Tibial nerve (tissue), 4 donors: Measurements from ENCODE around the gene SPAM1. TPM values are rescaled to one million over a fixed set of nuclear protein-coding genes. Genes with fewer than 3 reads are reported as not detected.

Experiments
- DNase-seq, 2 donors: peaks; one replicate each; pipeline ENCODE4 v3.0.0-alpha.2; 2019; ENCODE audit warnings: low spot score in 2 of 2
- H3K27ac ChIP-seq, 4 donors: fragments of 200-600 bp; sonication (generic) in 3 of 4; one replicate each; pipeline ENCODE4 v1.5.1; 2017 to 2019; ENCODE audit warnings: mild to moderate bottlenecking in 1 of 4
- H3K27me3 ChIP-seq, 2 donors: fragments of 200-600 bp; sonication (generic) in 1 of 2; one replicate each; pipeline versions ENCODE4 v1.5.1 to v1.6.0; 2017 to 2019
- H3K36me3 ChIP-seq, 3 donors: fragments of 200-600 bp; sonication (generic); one replicate each; pipeline ENCODE4 v1.5.1; 2018 to 2019
- H3K4me1 ChIP-seq, 4 donors: fragments of 200-600 bp; sonication (generic) in 3 of 4; one replicate each; pipeline ENCODE4 v1.5.1; 2017 to 2019
- H3K4me3 ChIP-seq, 4 donors: fragments of 200-600 bp; sonication (generic) in 3 of 4; one replicate each; pipeline ENCODE4 v1.5.1; 2017 to 2019; ENCODE audit warnings: mild to moderate bottlenecking in 1 of 4, moderate library complexity in 1 of 4
- H3K9me3 ChIP-seq, 4 donors: fragments of 200-600 bp; sonication (generic) in 3 of 4; one replicate each; pipeline ENCODE4 v1.5.1; 2017 to 2019
- CTCF ChIP-seq, 5 experiments: fragments of 200-600 bp in 3 of 5; fragments of 450-650 bp in 2 of 5; sonication (generic) in 3 of 5; IDR thresholded peaks; one replicate each; pipeline ENCODE4 v1.5.1; 2016 to 2019; ENCODE audit warnings: antibody characterized with exemption in 5 of 5, mild to moderate bottlenecking in 3 of 5, moderate library complexity in 2 of 5
- EP300 ChIP-seq, 2 donors: sonication (generic); formaldehyde crosslinking; IDR thresholded peaks; one replicate each; pipeline ENCODE4 v1.6.1; 2017; ENCODE audit warnings: antibody characterized with exemption in 2 of 2, mild to moderate bottlenecking in 1 of 2
- POLR2A ChIP-seq, 2 donors: fragments of 450-650 bp; IDR thresholded peaks; one replicate each; pipeline ENCODE4 v1.6.1; 2017; ENCODE audit warnings: antibody characterized with exemption in 2 of 2, mild to moderate bottlenecking in 2 of 2, moderate library complexity in 2 of 2
- WGBS, 2 donors: methylation state at CpG; one replicate each; pipeline ENCODE4 v1.1.5; 2018; 5-methylcytosine and 5-hydroxymethylcytosine counted together
- total RNA-seq, 4 donors: library from RNA; depleted of rRNA; stranded (reverse); fragments of >200 nt; gene quantifications; one replicate each; pipeline ENCODE4 v1.1.0, GENCODE V29; 2016

SPAM1 gene
- total RNA-seq, 4 donors from 2014 or later, result not detected

- no peak overlapping the region for H3K4me3 ChIP-seq
- 39 to 65% methylated on average over 1 of the region's 1 CpG for WGBS, 2 donors
Measured at GRCh38 chr7:123972831-123973230, 47.8 kb downstream of the SPAM1 start.

DNA sequence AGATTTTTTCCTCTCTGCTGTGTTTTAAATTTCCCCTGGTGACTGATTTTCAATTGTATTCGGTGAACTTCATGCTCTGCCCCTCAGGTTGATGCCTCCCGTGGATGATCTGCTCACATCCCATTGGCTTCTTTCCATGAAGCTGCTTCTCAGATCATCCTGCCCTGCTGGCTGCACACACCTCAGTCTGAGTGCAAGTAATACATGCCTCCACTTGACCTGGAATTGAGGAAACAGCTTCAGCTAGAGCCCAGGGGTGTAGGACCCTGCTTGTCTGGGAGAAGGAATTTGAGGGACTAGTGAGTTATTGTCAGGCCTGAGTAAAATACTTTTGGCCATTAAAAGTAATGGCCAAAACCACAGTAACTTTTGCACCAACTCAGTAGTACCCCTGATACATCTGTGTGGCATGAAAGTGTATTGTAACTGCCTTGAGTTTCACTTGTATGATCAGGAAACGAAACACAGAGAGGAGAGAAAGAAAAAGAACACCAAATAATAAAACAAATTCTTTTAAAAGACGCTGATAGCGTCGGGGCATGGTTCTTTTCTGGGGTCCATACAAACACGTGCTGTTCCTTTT is 49.4 kb downstream of the SPAM1 start:
- TF ChIP-seq POLR2A (IDR thresholded peaks at IDR 0.05) (no peak), CTCF (IDR thresholded peaks at IDR 0.05) (no peak), EP300 (IDR thresholded peaks at IDR 0.05) (no peak)
- Histone ChIP-seq H3K9me3 (no peaks in the 10 kb centered on the region), H3K27ac (no peak overlapping the region), H3K36me3 (no peaks in the 10 kb centered on the region), H3K4me1 (no peaks in the 10 kb centered on the region), H3K27me3 (no peaks in the 10 kb centered on the region), H3K4me3 (no peak overlapping the region)
- DNase-seq, result no peak
- 75 to 79% methylated on average over 7 of the region's 7 CpGs for WGBS, 2 donors

More at GRCh38 chr7:123972831-123973230, 47.8 kb downstream of the SPAM1 start:
- Histone ChIP-seq H3K36me3 (no peaks in the 10 kb centered on the region), H3K27me3 (no peaks in the 10 kb centered on the region), H3K27ac (no peak overlapping the region), H3K9me3 (no peaks in the 10 kb centered on the region), H3K4me1 (no peaks in the 10 kb centered on the region)
- TF ChIP-seq EP300 (IDR thresholded peaks at IDR 0.05) (no peak), POLR2A (IDR thresholded peaks at IDR 0.05) (no peak), CTCF (IDR thresholded peaks at IDR 0.05) (no peak)
- DNase-seq, result no peak

DNA sequence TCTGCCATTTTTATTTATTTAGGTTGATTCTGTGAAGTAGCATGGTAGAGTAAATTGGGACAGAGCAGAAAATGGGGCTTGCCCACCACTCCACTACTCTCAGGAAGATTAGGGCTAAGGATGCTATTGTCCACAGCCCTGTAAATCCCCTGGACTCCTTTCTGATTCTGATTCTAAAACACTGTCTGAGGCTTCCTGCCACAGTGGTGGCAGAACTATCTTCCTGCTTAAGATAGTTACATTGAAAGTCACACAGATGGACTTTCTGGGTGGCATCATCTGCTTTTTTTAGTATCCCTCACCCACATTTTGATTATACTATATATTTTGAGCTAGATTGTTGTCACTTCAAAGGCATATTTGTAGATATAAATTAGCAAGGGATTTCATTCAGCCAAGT is 50.0 kb downstream of the SPAM1 start:
- H3K4me3 ChIP-seq, result no peak overlapping the region
- no peak for DNase-seq
- no peak overlapping the region for H3K27ac ChIP-seq
- TF ChIP-seq CTCF (IDR thresholded peaks at IDR 0.05) (no peak), EP300 (IDR thresholded peaks at IDR 0.05) (no peak)
- no peaks in the 10 kb centered on the region for H3K4me1 ChIP-seq
- no peaks in the 10 kb centered on the region for H3K9me3 ChIP-seq
- no peaks in the 10 kb centered on the region for H3K36me3 ChIP-seq
- no peaks in the 10 kb centered on the region for H3K27me3 ChIP-seq

DNA sequence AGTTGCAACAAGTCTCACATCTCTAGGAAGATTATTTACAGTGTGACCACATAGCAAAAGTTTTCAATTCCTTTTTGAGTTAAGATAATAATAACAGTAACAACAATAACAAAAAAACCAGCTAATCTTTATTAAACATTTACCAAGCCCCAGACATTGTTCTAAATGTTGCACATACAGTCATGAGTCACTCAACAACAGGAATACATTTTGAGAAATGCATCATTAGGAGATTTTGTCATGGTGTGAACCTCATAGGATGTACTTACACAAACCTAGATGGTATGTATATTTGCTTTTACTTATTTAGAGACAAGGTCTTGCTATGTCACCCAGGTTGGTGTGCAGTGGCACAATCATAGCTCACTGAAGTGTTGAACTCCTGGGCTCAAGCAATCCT is 52.0 kb downstream of the SPAM1 start:
- no peak overlapping the region for H3K27ac ChIP-seq
- H3K4me1 ChIP-seq, result no peaks in the 10 kb centered on the region
- no peak overlapping the region for H3K4me3 ChIP-seq
- no peaks in the 10 kb centered on the region for H3K27me3 ChIP-seq
- TF ChIP-seq POLR2A (IDR thresholded peaks at IDR 0.05), result no peak
- no peak for TF ChIP-seq EP300 (IDR thresholded peaks at IDR 0.05)
- no peak for TF ChIP-seq CTCF (IDR thresholded peaks at IDR 0.05)
- DNase-seq, result no peak
- no peaks in the 10 kb centered on the region for H3K36me3 ChIP-seq
- no peaks in the 10 kb centered on the region for H3K9me3 ChIP-seq

DNA sequence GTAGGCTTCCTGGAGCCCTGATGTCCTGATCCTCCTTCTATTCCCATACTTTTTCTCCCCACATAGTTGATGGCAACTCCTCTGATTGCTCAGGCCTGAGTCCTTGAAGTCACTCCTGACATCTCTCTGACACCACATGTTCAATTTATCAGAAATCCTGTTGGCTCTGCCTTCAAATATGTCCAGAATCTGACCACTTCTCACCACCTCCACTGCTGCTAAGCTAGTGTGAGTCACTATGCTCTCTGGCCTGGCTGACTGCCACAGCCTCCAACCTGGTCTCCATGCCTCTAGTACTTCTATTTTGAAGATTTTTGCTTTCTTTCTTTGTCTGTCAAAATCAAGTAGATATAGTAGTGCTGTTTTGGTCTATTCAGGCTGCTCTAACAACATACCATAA is 54.8 kb downstream of the SPAM1 start:
- H3K4me3 ChIP-seq, result no peak overlapping the region
- no peaks in the 10 kb centered on the region for H3K9me3 ChIP-seq
- no peak overlapping the region for H3K27ac ChIP-seq
- H3K36me3 ChIP-seq, result no peaks in the 10 kb centered on the region
- DNase-seq, result no peak
- no peaks in the 10 kb centered on the region for H3K4me1 ChIP-seq
- TF ChIP-seq EP300 (IDR thresholded peaks at IDR 0.05), result no peak
- H3K27me3 ChIP-seq, result no peaks in the 10 kb centered on the region

- no peak for TF ChIP-seq CTCF (IDR thresholded peaks at IDR 0.05)
- no peak for TF ChIP-seq POLR2A (IDR thresholded peaks at IDR 0.05)
- no peak for TF ChIP-seq EP300 (IDR thresholded peaks at IDR 0.05)
- Histone ChIP-seq H3K27me3 (no peaks in the 10 kb centered on the region), H3K4me1 (no peaks in the 10 kb centered on the region), H3K36me3 (no peaks in the 10 kb centered on the region), H3K9me3 (no peaks in the 10 kb centered on the region), H3K4me3 (no peak overlapping the region), H3K27ac (no peak overlapping the region)
- 61 to 66% methylated on average over 2 of the region's 2 CpGs for WGBS, 2 donors
- DNase-seq, result no peak
Measured at GRCh38 chr7:123987445-123987844, 62.4 kb downstream of the SPAM1 start.
